AG09309 (cell line): ENCODE data around the gene UBFD1.

Experiments
- DNase-seq: peaks from one replicate; pipeline ENCODE4 v3.0.0-alpha.2; 2010; ENCODE audit warnings: low read depth
- H3K4me3 ChIP-seq: 2 replicates; pipeline ENCODE4 v1.5.1; 2011; ENCODE audit warnings: mild to moderate bottlenecking, low read depth, low read length, moderate library complexity; ENCODE audit not compliant: control insufficient read depth
- CTCF ChIP-seq: IDR thresholded peaks from 2 replicates; pipeline ENCODE4 v1.5.1; 2011; ENCODE audit warnings: mild to moderate bottlenecking, low read depth, low read length, inconsistent platforms; ENCODE audit not compliant: insufficient read depth, control insufficient read depth; ENCODE audit errors: missing control alignments

The UBFD1 gene

DNA sequence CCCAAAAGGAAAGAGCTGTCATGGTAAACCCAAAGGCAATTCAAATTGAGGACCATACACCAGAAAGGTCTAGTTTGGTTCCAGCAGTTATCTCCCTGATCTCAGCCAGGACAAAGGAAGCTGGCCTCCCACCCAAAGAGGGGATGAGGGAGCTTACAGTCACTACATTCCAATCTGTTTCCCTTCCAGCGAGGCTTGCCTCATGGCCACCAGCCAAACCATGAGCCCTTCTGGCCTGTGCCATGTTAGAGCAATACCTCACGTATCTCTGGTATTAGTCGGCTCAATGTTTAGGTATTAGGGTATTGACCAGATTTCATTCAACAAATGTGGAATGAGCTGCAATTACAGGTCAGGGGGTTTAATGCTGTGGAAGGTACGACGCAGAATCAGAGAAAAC is 30.2 kb downstream of the UBFD1 start:
- DNase-seq, result peak; percentile 29
- no peak overlapping the region for H3K4me3 ChIP-seq
- TF ChIP-seq CTCF, result no peak

DNA sequence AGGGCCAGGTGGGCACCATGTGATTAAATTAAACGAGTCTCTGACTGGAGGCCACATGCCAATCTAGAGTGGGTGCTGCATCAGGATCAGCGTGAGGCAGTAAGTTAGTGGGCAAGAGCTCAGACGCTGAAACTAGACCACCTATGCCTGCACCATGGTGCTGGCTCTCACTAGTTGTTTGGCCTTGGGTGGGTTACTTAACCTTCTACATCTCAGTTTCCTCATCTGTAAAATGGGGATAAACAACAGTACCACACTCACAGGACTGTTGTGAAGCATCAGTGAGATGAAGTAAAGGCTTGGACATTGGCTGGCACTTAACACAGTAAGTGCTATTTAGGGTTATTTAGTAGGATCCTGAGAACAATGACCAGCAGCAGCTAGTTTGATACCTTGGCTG is 32.7 kb downstream of the UBFD1 start:
- DNase-seq, result no peak
- no peak for TF ChIP-seq CTCF
- no peak overlapping the region for H3K4me3 ChIP-seq

- no peak for DNase-seq
- no peak overlapping the region for H3K4me3 ChIP-seq
- TF ChIP-seq CTCF, result no peak
Measured at GRCh38 chr16:23594186-23594585, 36.7 kb downstream of the UBFD1 start.

DNA sequence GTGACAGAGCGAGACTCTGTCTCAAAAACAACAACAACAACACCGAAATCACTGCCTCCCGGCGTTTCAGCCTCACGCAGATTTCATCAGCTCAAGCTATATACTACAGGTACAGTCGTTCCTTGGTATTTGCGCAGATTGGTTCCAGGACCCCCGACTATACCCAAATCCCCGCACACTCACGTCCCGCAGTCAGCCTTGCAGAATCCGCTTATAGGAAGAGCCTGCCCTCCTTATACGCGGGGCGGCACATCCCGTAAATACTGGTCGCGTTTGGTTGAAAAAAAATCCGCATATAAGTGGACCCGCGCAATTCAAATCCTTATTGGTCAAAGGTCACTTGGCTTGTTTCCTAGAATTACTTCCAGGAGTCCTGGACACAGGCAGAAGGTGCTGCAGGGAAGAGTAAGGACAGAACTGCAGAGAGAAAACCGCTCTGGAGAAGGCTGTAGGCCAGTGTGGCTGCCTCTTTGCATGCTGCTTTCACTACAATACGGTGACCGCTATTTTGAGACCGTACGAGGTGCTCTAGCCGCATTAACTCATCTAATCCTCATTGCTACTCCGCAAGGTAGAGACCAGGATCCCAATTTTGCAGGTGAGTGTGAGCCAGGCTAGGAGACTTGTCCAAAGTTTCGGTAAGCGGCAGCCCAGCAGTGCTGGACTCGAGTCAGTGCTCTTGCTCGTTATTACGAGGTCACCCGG is 37.9 kb downstream of the UBFD1 start:
- peak overlapping the region; percentile 74 for H3K4me3 ChIP-seq
- no peak for DNase-seq

GRCh38 chr16:23595951-23596720 is 38.6 kb downstream of the UBFD1 start, which contains the start of gene NDUFAB1:
Gene NDUFAB1, minus strand, starts transcription at chr16:23596316. Its CDS starts 26 bp downstream, at chr16:23596290.
- H3K4me3 ChIP-seq, result peak within 1 kb of the TSS; percentile 74
- peak; percentile 34 for DNase-seq
- TF ChIP-seq CTCF, result peak; percentile 59

More for the DNA sequence above, 37.9 kb downstream of the UBFD1 start:
- TF ChIP-seq CTCF, result no peak

GRCh38 chr16:23597003-23597756 is 39.7 kb downstream of the UBFD1 start:
- no peak overlapping the region for H3K4me3 ChIP-seq
- DNase-seq, result no peak
- no peak for TF ChIP-seq CTCF
